Natural killer cell (primary cell): ENCODE data around the gene EPHA6. TPM values are rescaled to one million over a fixed set of nuclear protein-coding genes. Genes with fewer than 3 reads are reported as not detected.
"Not testable (repeated sequence)": the region's sequence is repeated elsewhere in the genome, so short reads cannot be mapped to it uniquely, and the experiment has no call there.

ENCODE experiments used
- ATAC-seq, 3 donors: fragments of 150-1000 bp in 2 of 3; fragments of 200-7000 bp in 1 of 3; cut with Tn5 transposase; 1 replicate in 1 of 3; 2 replicates in 2 of 3; pipeline ENCODE4 v1.10.0; 2021; ENCODE audit warnings: mild to moderate bottlenecking in 2 of 3, moderate library complexity in 2 of 3
- DNase-seq, 2 donors: peaks; one replicate each; pipeline versions ENCODE4 v3.0.0 to v3.0.0-alpha.2; 2013 to 2021; ENCODE audit warnings: mixed read lengths in 1 of 2
- H3K27ac ChIP-seq: one replicate; pipeline ENCODE4 v1.5.1; 2013; ENCODE audit warnings: mild to moderate bottlenecking, low read length
- H3K27me3 ChIP-seq: one replicate; pipeline ENCODE4 v1.6.1; 2013; ENCODE audit warnings: low read length; ENCODE audit not compliant: control insufficient read depth, insufficient read depth
- H3K36me3 ChIP-seq: one replicate; pipeline ENCODE4 v1.6.1; 2013; ENCODE audit warnings: low read length; ENCODE audit not compliant: control insufficient read depth, insufficient read depth
- H3K4me1 ChIP-seq: one replicate; pipeline ENCODE4 v1.6.1; 2013; ENCODE audit warnings: low read length; ENCODE audit not compliant: control insufficient read depth, insufficient read depth
- H3K4me3 ChIP-seq: one replicate; pipeline ENCODE4 v1.5.1; 2013; ENCODE audit warnings: low read length
- H3K9me3 ChIP-seq: one replicate; pipeline ENCODE4 v1.6.1; 2013; ENCODE audit warnings: low read length; ENCODE audit not compliant: control insufficient read depth, insufficient read depth
- H3K27ac Mint-ChIP-seq, 2 donors: one replicate each; pipeline ENCODE4 v1.8.0; 2022; ENCODE audit warnings: mild to moderate bottlenecking in 2 of 2, mixed read lengths in 2 of 2, moderate library complexity in 1 of 2
- H3K27me3 Mint-ChIP-seq, 2 donors: one replicate each; pipeline ENCODE4 v1.8.0; 2022; ENCODE audit warnings: low read depth in 2 of 2, mixed read lengths in 2 of 2
- H3K36me3 Mint-ChIP-seq: one replicate; pipeline ENCODE4 v1.8.0; 2022; ENCODE audit warnings: mixed read lengths
- H3K4me1 Mint-ChIP-seq, 2 donors: one replicate each; pipeline ENCODE4 v1.8.0; 2022; ENCODE audit warnings: mixed read lengths in 2 of 2
- H3K4me3 Mint-ChIP-seq: one replicate; pipeline ENCODE4 v1.8.0; 2022; ENCODE audit warnings: mild to moderate bottlenecking, moderate library complexity, mixed read lengths
- H3K9me3 Mint-ChIP-seq, 2 donors: one replicate each; pipeline ENCODE4 v1.8.0; 2022; ENCODE audit warnings: mixed read lengths in 2 of 2
- CTCF ChIP-seq: fragments of 200-600 bp; IDR thresholded peaks from one replicate; pipeline ENCODE4 v1.8.0; 2022; ENCODE audit warnings: antibody characterized with exemption
- WGBS: methylation state at CpG from one replicate; pipeline ENCODE4 v1.1.7; 2013; ENCODE audit warnings: missing lambda C conversion rate; ENCODE audit not compliant: insufficient coverage; 5-methylcytosine and 5-hydroxymethylcytosine counted together
- intact Hi-C: fragments of 100-400 bp; cut with micrococcal nuclease; formaldehyde crosslinking; loops from one replicate; pipeline ENCODE4 v1.14.2; 2022
- total RNA-seq, 4 donors: library from RNA; stranded (reverse); fragments of 120-200 nt in 1 of 4; gene quantifications; one replicate each; pipeline versions ENCODE4 v1.2.3 to v1.2.4, GENCODE V29; 2013 to 2022

The EPHA6 gene
- total RNA-seq, 3 donors from 2014 or later (not counting 1 experiment from before 2014, with no cell fraction given) = not detected

- H3K27ac Mint-ChIP-seq = no peak overlapping the region
- Histone ChIP-seq H3K9me3 (no peaks in the 10 kb centered on the region), H3K4me1 (no peaks in the 10 kb centered on the region), H3K36me3 (no peaks in the 10 kb centered on the region), H3K27ac (no peak overlapping the region), H3K27me3 (no peaks in the 10 kb centered on the region), H3K4me3 (no peak overlapping the region)
- H3K9me3 Mint-ChIP-seq = peaks cover 8 to 12% of the 10 kb centered on the region in 2 donors
- ATAC-seq (no peak), DNase-seq (no peak)
- peaks cover under 1% of the 10 kb centered on the region for H3K36me3 Mint-ChIP-seq
- H3K4me3 Mint-ChIP-seq = no peak overlapping the region
- 44% methylated on average over 1 of the region's 1 CpG for WGBS
- H3K27me3 Mint-ChIP-seq = no peaks in the 10 kb centered on the region
- no peaks in the 10 kb centered on the region for H3K4me1 Mint-ChIP-seq
- TF ChIP-seq CTCF = no peak
- intact Hi-C loops = no loop called here
Observed at GRCh38 chr3:97464035-97464434, 649.6 kb downstream of the EPHA6 start.

- ATAC-seq = no peak
- no CpG with 5 or more reads among the region's 2 CpGs for WGBS
- H3K9me3 ChIP-seq = no peaks in the 10 kb centered on the region
- Mint-ChIP-seq H3K27me3 (no peaks in the 10 kb centered on the region), H3K4me1 (no peaks in the 10 kb centered on the region), H3K36me3 (peaks cover 8% of the 10 kb centered on the region), H3K9me3 (peaks cover 6 to 11% of the 10 kb centered on the region in 2 donors), H3K4me3 (no peak overlapping the region), H3K27ac (no peak overlapping the region)
- no peaks in the 10 kb centered on the region for H3K27me3 ChIP-seq
- intact Hi-C loops = no loop called here
- no peak overlapping the region for H3K4me3 ChIP-seq
- H3K36me3 ChIP-seq = no peaks in the 10 kb centered on the region
- no peak for DNase-seq
- no peak for TF ChIP-seq CTCF
- no peaks in the 10 kb centered on the region for H3K4me1 ChIP-seq
- H3K27ac ChIP-seq = no peak overlapping the region
Observed at GRCh38 chr3:97470481-97470880, 656.1 kb downstream of the EPHA6 start.

- no peak overlapping the region for H3K27ac ChIP-seq
- no peak for DNase-seq
- no peaks in the 10 kb centered on the region for H3K27me3 ChIP-seq
- Mint-ChIP-seq H3K4me1 (no peaks in the 10 kb centered on the region), H3K27me3 (no peaks in the 10 kb centered on the region), H3K27ac (no peak overlapping the region), H3K36me3 (no peaks in the 10 kb centered on the region), H3K9me3 (peaks cover 0 to 2% of the 10 kb centered on the region in 2 donors), H3K4me3 (no peak overlapping the region)
- no peaks in the 10 kb centered on the region for H3K36me3 ChIP-seq
- H3K9me3 ChIP-seq = no peaks in the 10 kb centered on the region
- H3K4me3 ChIP-seq = no peak overlapping the region
- intact Hi-C loops = no loop called here
- no peak for ATAC-seq
- H3K4me1 ChIP-seq = no peaks in the 10 kb centered on the region
- no peak for TF ChIP-seq CTCF
Observed at GRCh38 chr3:97479740-97480139, 665.3 kb downstream of the EPHA6 start.

- H3K4me3 Mint-ChIP-seq, H3K27ac ChIP-seq, H3K36me3 ChIP-seq, H3K27ac Mint-ChIP-seq, ATAC-seq, H3K4me3 ChIP-seq, H3K9me3 Mint-ChIP-seq, H3K4me1 ChIP-seq, DNase-seq, H3K27me3 ChIP-seq, H3K4me1 Mint-ChIP-seq, H3K36me3 Mint-ChIP-seq, intact Hi-C loops, H3K27me3 Mint-ChIP-seq, H3K9me3 ChIP-seq: not testable (repeated sequence)
- WGBS = 92% methylated on average over 13 of the region's 29 CpGs
Observed at GRCh38 chr3:97480696-97481289, 666.4 kb downstream of the EPHA6 start.
